WTC11 (cell line): ENCODE results near the gene KCNJ8. TPM values are rescaled to one million over a fixed set of nuclear protein-coding genes. Genes with fewer than 3 reads are reported as not detected.

Experiments used
- ATAC-seq: fragments of 200-7000 bp; cut with Tn5 transposase; 2 replicates; pipeline ENCODE4 v1.10.0; 2021; ENCODE audit warnings: mild to moderate bottlenecking, moderate library complexity
- CTCF ChIA-PET: fragments of 300-600 bp; sonication (Branson Sonifier 250); formaldehyde crosslinking; loops from one replicate; lab custom pipeline; 2021; ENCODE audit warnings: antibody characterized with exemption; lab: Charles Lee
- POLR2A ChIA-PET: fragments of 350-600 bp; sonication (Branson Sonifier 250); formaldehyde crosslinking; loops from one replicate; lab custom pipeline; 2021; ENCODE audit warnings: antibody characterized with exemption; lab: Charles Lee
- DNase-seq: peaks from one replicate; pipeline ENCODE4 v3.0.0; 2021; ENCODE audit warnings: low spot score
- H3K27ac Mint-ChIP-seq: 2 replicates; pipeline ENCODE4 v1.8.0; 2021; ENCODE audit warnings: mixed read lengths
- H3K27me3 Mint-ChIP-seq: 2 replicates; pipeline ENCODE4 v1.8.0; 2021; ENCODE audit warnings: low read depth, mild to moderate bottlenecking, moderate library complexity, mixed read lengths
- H3K36me3 Mint-ChIP-seq: 2 replicates; pipeline ENCODE4 v1.8.0; 2021; ENCODE audit warnings: mixed read lengths
- H3K4me1 Mint-ChIP-seq: 2 replicates; pipeline ENCODE4 v1.8.0; 2022; ENCODE audit warnings: mixed read lengths
- H3K4me3 Mint-ChIP-seq: 2 replicates; pipeline ENCODE4 v1.8.0; 2021; ENCODE audit warnings: mild to moderate bottlenecking, moderate library complexity, mixed read lengths
- H3K9me3 Mint-ChIP-seq: 2 replicates; pipeline ENCODE4 v1.8.0; 2021; ENCODE audit warnings: mixed read lengths
- ARID4B ChIP-seq: sonication (generic); formaldehyde crosslinking; IDR thresholded peaks from 2 replicates; pipeline ENCODE4 v1.8.0; 2023; ENCODE audit warnings: missing genetic modification reagents, mild to moderate bottlenecking, borderline replicate concordance
- CBFB ChIP-seq: sonication (generic); formaldehyde crosslinking; IDR thresholded peaks from 2 replicates; pipeline ENCODE4 v1.8.1; 2022; ENCODE audit warnings: mild to moderate bottlenecking, low read depth, missing genetic modification reagents
- E2F4 ChIP-seq: sonication (generic); formaldehyde crosslinking; IDR thresholded peaks from 2 replicates; pipeline ENCODE4 v1.8.1; 2022; ENCODE audit warnings: low read depth, mild to moderate bottlenecking, moderate library complexity, missing genetic modification reagents, borderline replicate concordance
- ERG ChIP-seq: fragments of 250-450 bp; sonication (Bioruptor Pico); IDR thresholded peaks from 2 replicates; pipeline ENCODE4 v1.8.0; 2021; ENCODE audit warnings: mild to moderate bottlenecking
- FOXP4 ChIP-seq: sonication (generic); formaldehyde crosslinking; IDR thresholded peaks from 2 replicates; pipeline ENCODE4 v1.8.0; 2022; ENCODE audit warnings: mild to moderate bottlenecking, missing genetic modification reagents
- GABPB1 ChIP-seq: sonication (generic); formaldehyde crosslinking; IDR thresholded peaks from 2 replicates; pipeline ENCODE4 v1.8.1; 2023; ENCODE audit warnings: mild to moderate bottlenecking, missing genetic modification reagents
- HMGA2 ChIP-seq: fragments of 250-450 bp; sonication (Bioruptor Pico); IDR thresholded peaks from 2 replicates; pipeline ENCODE4 v1.4.0; 2021; ENCODE audit warnings: mild to moderate bottlenecking, moderate library complexity
- IRF1 ChIP-seq: sonication (generic); formaldehyde crosslinking; IDR thresholded peaks from 2 replicates; pipeline ENCODE4 v1.8.0; 2023; ENCODE audit warnings: missing genetic modification reagents
- IRF2 ChIP-seq: sonication (generic); formaldehyde crosslinking; IDR thresholded peaks from 2 replicates; pipeline ENCODE4 v1.8.0; 2022; ENCODE audit warnings: low read depth, missing genetic modification reagents, borderline replicate concordance
- JUN ChIP-seq: sonication (generic); formaldehyde crosslinking; IDR thresholded peaks from 2 replicates; pipeline ENCODE4 v1.8.0; 2023; ENCODE audit warnings: mild to moderate bottlenecking, missing genetic modification reagents
- MXD4 ChIP-seq: fragments of 250-450 bp; sonication (Bioruptor Pico); IDR thresholded peaks from 2 replicates; pipeline ENCODE4 v1.8.0; 2021; ENCODE audit warnings: mild to moderate bottlenecking, moderate library complexity, borderline replicate concordance
- RORB ChIP-seq: fragments of 250-450 bp; sonication (Bioruptor Pico); IDR thresholded peaks from 2 replicates; pipeline ENCODE4 v1.9.0; 2021; ENCODE audit warnings: mild to moderate bottlenecking
- SP1 ChIP-seq: sonication (generic); formaldehyde crosslinking; conservative IDR thresholded peaks from 2 replicates; pipeline ENCODE4 v1.8.1; 2022; ENCODE audit warnings: missing genetic modification reagents
- TEAD1 ChIP-seq: sonication (generic); formaldehyde crosslinking; IDR thresholded peaks from 2 replicates; pipeline ENCODE4 v1.8.0; 2022; ENCODE audit warnings: mild to moderate bottlenecking, missing genetic modification reagents
- TP53 ChIP-seq: sonication (generic); formaldehyde crosslinking; IDR thresholded peaks from 2 replicates; pipeline ENCODE4 v1.8.1; 2023; ENCODE audit warnings: mild to moderate bottlenecking, missing genetic modification reagents
- USF1 ChIP-seq: sonication (generic); formaldehyde crosslinking; IDR thresholded peaks from 2 replicates; pipeline ENCODE4 v1.8.0; 2022; ENCODE audit warnings: mild to moderate bottlenecking, missing genetic modification reagents
- ZBTB21 ChIP-seq: sonication (generic); formaldehyde crosslinking; IDR thresholded peaks from 2 replicates; pipeline ENCODE4 v1.8.1; 2023; ENCODE audit warnings: mild to moderate bottlenecking, missing genetic modification reagents, borderline replicate concordance
- ZBTB43 ChIP-seq: sonication (generic); formaldehyde crosslinking; IDR thresholded peaks from 2 replicates; pipeline ENCODE4 v1.8.1; 2023; ENCODE audit warnings: mild to moderate bottlenecking, missing genetic modification reagents
- ZMAT4 ChIP-seq: fragments of 250-450 bp; sonication (Bioruptor Pico); IDR thresholded peaks from 2 replicates; pipeline ENCODE4 v1.9.0; 2021; ENCODE audit warnings: mild to moderate bottlenecking
- ZNF232 ChIP-seq: sonication (generic); formaldehyde crosslinking; IDR thresholded peaks from 2 replicates; pipeline ENCODE4 v1.8.0; 2022; ENCODE audit warnings: mild to moderate bottlenecking, missing genetic modification reagents
- ZNF416 ChIP-seq: fragments of 250-450 bp; sonication (Bioruptor Pico); IDR thresholded peaks from 2 replicates; pipeline ENCODE4 v1.9.0; 2021; ENCODE audit warnings: mild to moderate bottlenecking, inconsistent platforms
- total RNA-seq: library from RNA; stranded (reverse); gene quantifications from 3 replicates; pipeline ENCODE4 v1.2.3, GENCODE V29; 2021

KCNJ8 gene
- total RNA-seq, 1 experiment from 2014 or later, result 1.4 TPM

GRCh38 chr12:21823581-21823980, 49.1 kb upstream of the KCNJ8 start (continued):
- no peak for TF ChIP-seq ARID4B (CRISPR knock-in tag)
- TF ChIP-seq HMGA2 (CRISPR knock-in tag), result no peak
- TF ChIP-seq SP1 (CRISPR knock-in tag), result no peak

GRCh38 chr12:21819678-21820077, 45.2 kb upstream of the KCNJ8 start:
- DNase-seq, result no peak
- Mint-ChIP-seq H3K27ac (no peak overlapping the region), H3K4me1 (no peaks in the 10 kb centered on the region), H3K36me3 (no peaks in the 10 kb centered on the region), H3K27me3 (0 out of 2 replicates have a peak, but pooled peaks cover under 1% of the 10 kb centered on the region), H3K4me3 (no peak overlapping the region), H3K9me3 (no peaks in the 10 kb centered on the region)
- POLR2A ChIA-PET, result no interaction called here
- CTCF ChIA-PET, result no interaction called here
- no peak for TF ChIP-seq ZNF416 (CRISPR knock-in tag)
- TF ChIP-seq ZBTB21 (CRISPR knock-in tag), result no peak
- no peak for TF ChIP-seq TEAD1
- TF ChIP-seq MXD4 (CRISPR knock-in tag), result no peak
- TF ChIP-seq ZBTB43 (CRISPR knock-in tag), result no peak
- no peak for TF ChIP-seq IRF2 (CRISPR knock-in tag)
- no peak for TF ChIP-seq IRF1 (CRISPR knock-in tag)
- TF ChIP-seq RORB (CRISPR knock-in tag), result no peak
- no peak for TF ChIP-seq GABPB1 (CRISPR knock-in tag)
- no peak for TF ChIP-seq ZNF232
- no peak for TF ChIP-seq ERG (CRISPR knock-in tag)
- TF ChIP-seq, all 79 proteins: peak for 0
- no peak for ATAC-seq

- Mint-ChIP-seq H3K27me3 (no peaks in the 10 kb centered on the region), H3K36me3 (no peaks in the 10 kb centered on the region), H3K4me3 (no peak overlapping the region), H3K4me1 (no peaks in the 10 kb centered on the region), H3K9me3 (no peaks in the 10 kb centered on the region), H3K27ac (no peak overlapping the region)
- no peak for ATAC-seq
- no peak for DNase-seq
- ChIA-PET CTCF (interaction anchor here (1.1 kb wide), 1 partner anchor 172 kb away, joined by 3 read pairs; no protein-coding TSS in a partner anchor), POLR2A (no interaction called here)
- TF ChIP-seq TP53 (CRISPR knock-in tag) (no peak), USF1 (CRISPR knock-in tag) (no peak), FOXP4 (no peak), JUN (CRISPR knock-in tag) (no peak), CBFB (CRISPR knock-in tag) (no peak), ZMAT4 (CRISPR knock-in tag) (no peak), ZBTB43 (CRISPR knock-in tag) (no peak), ZBTB21 (CRISPR knock-in tag) (no peak), E2F4 (no peak)
Observed at GRCh38 chr12:21819236-21819635, 44.7 kb upstream of the KCNJ8 start.
